Measurements from ENCODE around the gene FGF23.

The FGF23 gene

GRCh38 chr12:4379405-4379804 lies at the start of gene FGF23:
Gene FGF23 (minus strand): TSS chr12:4379712. CDS start chr12:4379582, 130 bp downstream.
- no peaks in the 10 kb centered on the region for H3K27me3 ChIP-seq (ENCODE audit: insufficient read depth, low read depth)
- H3K4me1 ChIP-seq (ENCODE audit: low read depth, poor library complexity, severe bottlenecking): no peaks in the 10 kb centered on the region
- no peak within 1 kb of the TSS for H3K4me2 ChIP-seq
- H4K20me1 ChIP-seq (ENCODE audit: insufficient read depth): no peaks in the 10 kb centered on the region
- TF ChIP-seq CTCF (conservative IDR thresholded peaks at IDR 0.05; ENCODE audit: low read depth, low read length): no peak
- no peak within 1 kb of the TSS for H3K4me3 ChIP-seq (IDR thresholded peaks at IDR 0.05; ENCODE audit: insufficient read depth, low read depth, low read length)
- no peak within 1 kb of the TSS for H2AFZ ChIP-seq (ENCODE audit: low read depth)
- H3K79me2 ChIP-seq (ENCODE audit: insufficient read depth, low read depth): no peaks in the 10 kb centered on the region
- no peak within 1 kb of the TSS for H3K27ac ChIP-seq
- H3K9ac ChIP-seq: no peak within 1 kb of the TSS
- no peaks in the 10 kb centered on the region for H3K36me3 ChIP-seq (ENCODE audit: insufficient read depth)

GRCh38 chr12:4424422-4424821 lies 44.9 kb upstream of the FGF23 start:
- Histone ChIP-seq H3K4me1 (ENCODE audit: low read depth, poor library complexity, severe bottlenecking) (no peaks in the 10 kb centered on the region), H3K36me3 (ENCODE audit: insufficient read depth) (no peaks in the 10 kb centered on the region), H3K27ac (no peak overlapping the region), H4K20me1 (ENCODE audit: insufficient read depth) (no peaks in the 10 kb centered on the region), H2AFZ (ENCODE audit: low read depth) (no peak overlapping the region), H3K4me3 (IDR thresholded peaks at IDR 0.05; ENCODE audit: insufficient read depth, low read depth, low read length) (no peak overlapping the region), H3K27me3 (ENCODE audit: insufficient read depth, low read depth) (no peaks in the 10 kb centered on the region), H3K9ac (no peak overlapping the region), H3K4me2 (no peak overlapping the region), H3K79me2 (ENCODE audit: insufficient read depth, low read depth) (no peaks in the 10 kb centered on the region)
- no peak for TF ChIP-seq CTCF (conservative IDR thresholded peaks at IDR 0.05; ENCODE audit: low read depth, low read length)

GRCh38 chr12:4423528-4424195 lies 44.1 kb upstream of the FGF23 start:
- H4K20me1 ChIP-seq (ENCODE audit: insufficient read depth): no peaks in the 10 kb centered on the region
- H3K4me1 ChIP-seq (ENCODE audit: low read depth, poor library complexity, severe bottlenecking): no peaks in the 10 kb centered on the region
- H3K4me2 ChIP-seq: no peak overlapping the region
- H3K27me3 ChIP-seq (ENCODE audit: insufficient read depth, low read depth): no peaks in the 10 kb centered on the region
- no peak overlapping the region for H3K9ac ChIP-seq
- no peak for TF ChIP-seq CTCF (conservative IDR thresholded peaks at IDR 0.05; ENCODE audit: low read depth, low read length)
- H2AFZ ChIP-seq (ENCODE audit: low read depth): no peak overlapping the region
- no peaks in the 10 kb centered on the region for H3K36me3 ChIP-seq (ENCODE audit: insufficient read depth)
- no peaks in the 10 kb centered on the region for H3K79me2 ChIP-seq (ENCODE audit: insufficient read depth, low read depth)
- no peak overlapping the region for H3K27ac ChIP-seq
- no peak overlapping the region for H3K4me3 ChIP-seq (IDR thresholded peaks at IDR 0.05; ENCODE audit: insufficient read depth, low read depth, low read length)

- no peaks in the 10 kb centered on the region for H4K20me1 ChIP-seq (ENCODE audit: insufficient read depth)
- no peaks in the 10 kb centered on the region for H3K27me3 ChIP-seq (ENCODE audit: insufficient read depth, low read depth)
- no peak overlapping the region for H2AFZ ChIP-seq (ENCODE audit: low read depth)
- TF ChIP-seq CTCF (conservative IDR thresholded peaks at IDR 0.05; ENCODE audit: low read depth, low read length): no peak
- no peak overlapping the region for H3K4me2 ChIP-seq
- H3K27ac ChIP-seq: no peak overlapping the region
- H3K79me2 ChIP-seq (ENCODE audit: insufficient read depth, low read depth): no peaks in the 10 kb centered on the region
- H3K36me3 ChIP-seq (ENCODE audit: insufficient read depth): no peaks in the 10 kb centered on the region
- H3K4me1 ChIP-seq (ENCODE audit: low read depth, poor library complexity, severe bottlenecking): no peaks in the 10 kb centered on the region
- no peak overlapping the region for H3K9ac ChIP-seq
- H3K4me3 ChIP-seq (IDR thresholded peaks at IDR 0.05; ENCODE audit: insufficient read depth, low read depth, low read length): no peak overlapping the region
Measured at GRCh38 chr12:4422985-4423384, 43.5 kb upstream of the FGF23 start.

All from KMS-11 (cell line).